PC-9 (cell line): ENCODE results near the gene CMIP.

ENCODE experiments used
- CTCF ChIP-seq: fragments of 200-600 bp; sonication (generic); conservative IDR thresholded peaks from 2 replicates; pipeline ENCODE4 v1.6.1; 2017; ENCODE audit warnings: mixed run types, antibody characterized with exemption, mild to moderate bottlenecking, moderate library complexity
- EZH2 ChIP-seq: fragments of 200-600 bp; sonication (generic); IDR thresholded peaks from 2 replicates; pipeline ENCODE4 v1.8.0; 2017; ENCODE audit warnings: antibody characterized with exemption, low read depth

- TF ChIP-seq CTCF (no peak), EZH2 (no peak)
Observed at GRCh38 chr16:81537721-81538561, 93.3 kb downstream of the CMIP start.
